Measurements from ENCODE around the gene CDH24. TPM values are rescaled to one million over a fixed set of nuclear protein-coding genes. Genes with fewer than 3 reads are reported as not detected.

The CDH24 gene
- total RNA-seq, 1 experiment from 2014 or later: 5.0 TPM

GRCh38 chr14:22998329-22999012, 58.8 kb downstream of the CDH24 start:
- Mint-ChIP-seq H3K4me1 (ENCODE audit: low read depth, unreplicated experiment) (no peaks in the 10 kb centered on the region), H3K9me3 (ENCODE audit: low read depth, unreplicated experiment) (no peaks in the 10 kb centered on the region), H3K36me3 (ENCODE audit: insufficient read depth, unreplicated experiment) (peaks cover 5% of the 10 kb centered on the region), H3K27me3 (ENCODE audit: unreplicated experiment) (no peaks in the 10 kb centered on the region), H3K27ac (ENCODE audit: unreplicated experiment) (no peak overlapping the region), H3K4me3 (ENCODE audit: low read depth, unreplicated experiment) (no peak overlapping the region)
- TF ChIP-seq, protein P1, sequence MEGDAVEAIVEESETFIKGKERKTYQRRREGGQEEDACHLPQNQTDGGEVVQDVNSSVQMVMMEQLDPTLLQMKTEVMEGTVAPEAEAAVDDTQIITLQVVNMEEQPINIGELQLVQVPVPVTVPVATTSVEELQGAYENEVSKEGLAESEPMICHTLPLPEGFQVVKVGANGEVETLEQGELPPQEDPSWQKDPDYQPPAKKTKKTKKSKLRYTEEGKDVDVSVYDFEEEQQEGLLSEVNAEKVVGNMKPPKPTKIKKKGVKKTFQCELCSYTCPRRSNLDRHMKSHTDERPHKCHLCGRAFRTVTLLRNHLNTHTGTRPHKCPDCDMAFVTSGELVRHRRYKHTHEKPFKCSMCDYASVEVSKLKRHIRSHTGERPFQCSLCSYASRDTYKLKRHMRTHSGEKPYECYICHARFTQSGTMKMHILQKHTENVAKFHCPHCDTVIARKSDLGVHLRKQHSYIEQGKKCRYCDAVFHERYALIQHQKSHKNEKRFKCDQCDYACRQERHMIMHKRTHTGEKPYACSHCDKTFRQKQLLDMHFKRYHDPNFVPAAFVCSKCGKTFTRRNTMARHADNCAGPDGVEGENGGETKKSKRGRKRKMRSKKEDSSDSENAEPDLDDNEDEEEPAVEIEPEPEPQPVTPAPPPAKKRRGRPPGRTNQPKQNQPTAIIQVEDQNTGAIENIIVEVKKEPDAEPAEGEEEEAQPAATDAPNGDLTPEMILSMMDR (IDR thresholded peaks at IDR 0.05; ENCODE audit: unreplicated experiment): no peak
- no peak for DNase-seq
- CTCF ChIA-PET: no interaction called here
- intact Hi-C loops (cut with micrococcal nuclease; ENCODE audit: unreplicated experiment): no loop called here
- BruUV-seq (replicated peaks): no TSS peak

GRCh38 chr14:22997676-22998323, 59.5 kb downstream of the CDH24 start:
- no peaks in the 10 kb centered on the region for H3K27me3 Mint-ChIP-seq (ENCODE audit: unreplicated experiment)
- no peak for DNase-seq
- TF ChIP-seq, protein P1 (IDR thresholded peaks at IDR 0.05; ENCODE audit: unreplicated experiment): no peak
- no TSS peak for BruUV-seq (replicated peaks)
- no peak overlapping the region for H3K27ac Mint-ChIP-seq (ENCODE audit: unreplicated experiment)
- no peak overlapping the region for H3K4me3 Mint-ChIP-seq (ENCODE audit: low read depth, unreplicated experiment)
- intact Hi-C loops (cut with micrococcal nuclease; ENCODE audit: unreplicated experiment): no loop called here
- H3K9me3 Mint-ChIP-seq (ENCODE audit: low read depth, unreplicated experiment): no peaks in the 10 kb centered on the region
- H3K4me1 Mint-ChIP-seq (ENCODE audit: low read depth, unreplicated experiment): no peaks in the 10 kb centered on the region
- CTCF ChIA-PET: interaction anchor here (0.9 kb wide), 1 partner anchor 11 kb away, joined by 4 read pairs; no protein-coding TSS in a partner anchor
- H3K36me3 Mint-ChIP-seq (ENCODE audit: insufficient read depth, unreplicated experiment): peaks cover 5% of the 10 kb centered on the region

Other genes with a start within 250 kb of the CDH24 start
- 8.7 and 10.2 TPM in 2 replicates for gene SLC7A7, start 242.1 kb downstream of the CDH24 start, total RNA-seq (2022)
- gene MRPL52, start 227.6 kb downstream of the CDH24 start, total RNA-seq (2022): 110 and 111 TPM in 2 replicates
- 7.8 and 10.5 TPM in 2 replicates for gene MMP14, start 220.9 kb downstream of the CDH24 start, total RNA-seq (2022)
- gene LRP10, start 185.8 kb downstream of the CDH24 start, total RNA-seq (2022): 112 and 121 TPM in 2 replicates
- gene REM2, start 174.3 kb downstream of the CDH24 start, total RNA-seq (2022): 0.85 and 1.0 TPM in 2 replicates
- 65.3 and 70.9 TPM in 2 replicates for gene RBM23, start 138.4 kb downstream of the CDH24 start, total RNA-seq (2022)
- 101 and 113 TPM in 2 replicates for gene PRMT5, start 128.1 kb downstream of the CDH24 start, total RNA-seq (2022)
- 30.4 and 32.1 TPM in 2 replicates for gene HAUS4, start 100.4 kb downstream of the CDH24 start, total RNA-seq (2022)
- gene AJUBA, start 75.0 kb downstream of the CDH24 start, total RNA-seq (2022): 20.2 and 32.7 TPM in 2 replicates
- 9.6 and 10.6 TPM in 2 replicates for gene C14orf93, start 47.4 kb downstream of the CDH24 start, total RNA-seq (2022)
- gene PSMB5, start 22.6 kb downstream of the CDH24 start, total RNA-seq (2022): 121 and 138 TPM in 2 replicates
- gene PSMB11, start 15.3 kb downstream of the CDH24 start, total RNA-seq (2022): not detected in 2 replicates
- 181 and 191 TPM in 2 replicates for gene ACIN1, start 37.6 kb upstream of the CDH24 start, total RNA-seq (2022)
- gene C14orf119, start 38.0 kb upstream of the CDH24 start, total RNA-seq (2022): 47.0 and 47.3 TPM in 2 replicates
- gene CIROP, start 47.5 kb upstream of the CDH24 start, total RNA-seq (2022): not detected in 2 replicates
- not detected in 2 replicates for gene CEBPE, start 61.7 kb upstream of the CDH24 start, total RNA-seq (2022)
- 0.29 TPM in 1 of 2 replicates, not detected in the other for gene SLC7A8, start 126.1 kb upstream of the CDH24 start, total RNA-seq (2022)
- not detected in 2 replicates for gene RNF212B, start 180.4 kb upstream of the CDH24 start, total RNA-seq (2022)
- gene HOMEZ, start 228.6 kb upstream of the CDH24 start, total RNA-seq (2022): 19.3 and 22.6 TPM in 2 replicates
- 12.8 and 16.2 TPM in 2 replicates for gene PPP1R3E, start 245.3 kb upstream of the CDH24 start, total RNA-seq (2022)
- 19.0 and 21.3 TPM in 2 replicates for gene BCL2L2, start 249.3 kb upstream of the CDH24 start, total RNA-seq (2022)